Right lung (tissue), 5 donors: Measurements from ENCODE around the gene ZHX3. TPM values are rescaled to one million over a fixed set of nuclear protein-coding genes. Genes with fewer than 3 reads are reported as not detected.

ENCODE experiments used
- DNase-seq, 2 donors: peaks; one replicate each; pipeline ENCODE4 v3.0.0-alpha.2; 2013
- polyA plus RNA-seq, 5 donors: library from polyadenylated mRNA; unstranded; fragments of 120-200 nt; gene quantifications; one replicate each; pipeline versions ENCODE4 v1.2.1 to v1.2.3, GENCODE V29; 2013; ENCODE audit warnings: inconsistent platforms in 1 of 5, low replicate concordance in 1 of 5; ENCODE audit not compliant: insufficient read length in 5 of 5, insufficient read depth in 1 of 5

The ZHX3 gene
- polyA plus RNA-seq, 5 donors, result 8.5 to 11.0 (median 10.4) TPM

DNA sequence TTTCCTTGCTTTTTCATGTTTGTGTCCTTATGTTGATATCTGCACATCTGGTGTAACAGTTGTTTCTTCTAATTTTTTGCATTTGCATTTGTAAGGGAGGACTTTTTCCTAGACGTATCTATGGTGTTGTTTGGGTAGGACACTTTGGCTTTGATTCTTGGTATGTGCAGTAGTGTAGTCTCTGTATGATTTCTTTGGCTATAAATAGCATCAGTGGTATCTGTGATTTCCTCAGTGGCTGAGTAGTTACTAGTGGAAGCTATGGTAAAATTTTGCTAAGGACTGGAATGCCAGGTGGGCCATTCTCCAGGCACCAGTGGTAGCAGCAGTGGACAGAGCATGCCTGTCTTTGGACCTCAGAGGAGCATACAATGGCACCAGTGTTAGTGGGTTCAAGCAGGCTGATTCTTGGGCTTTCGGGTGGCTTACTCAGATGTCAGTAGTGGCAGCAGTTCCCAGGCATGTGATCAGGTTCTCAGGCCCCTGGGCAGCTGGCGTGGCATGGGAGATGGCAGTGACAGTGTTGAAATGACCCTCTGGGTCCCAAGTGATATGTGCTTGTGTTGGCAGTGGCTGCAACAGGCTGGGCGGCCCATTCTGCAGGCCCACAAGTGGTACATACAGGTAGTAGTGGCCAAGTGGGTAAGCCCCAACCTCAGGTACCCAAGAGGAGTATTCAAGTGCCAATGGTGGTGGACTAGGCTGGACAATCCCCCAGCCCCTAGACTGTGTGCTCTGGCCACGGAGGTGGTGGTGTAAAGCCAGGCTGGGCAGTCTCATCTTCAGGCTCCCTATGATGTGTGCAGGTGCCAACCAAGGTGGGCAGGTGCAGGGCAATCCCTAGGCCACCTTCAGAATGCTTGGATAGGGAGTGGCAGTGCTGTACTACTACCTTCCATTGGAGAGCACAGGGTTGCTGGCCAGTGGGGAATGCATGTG, 125.7 kb downstream of the ZHX3 start:
- DNase-seq, result no peak

DNA sequence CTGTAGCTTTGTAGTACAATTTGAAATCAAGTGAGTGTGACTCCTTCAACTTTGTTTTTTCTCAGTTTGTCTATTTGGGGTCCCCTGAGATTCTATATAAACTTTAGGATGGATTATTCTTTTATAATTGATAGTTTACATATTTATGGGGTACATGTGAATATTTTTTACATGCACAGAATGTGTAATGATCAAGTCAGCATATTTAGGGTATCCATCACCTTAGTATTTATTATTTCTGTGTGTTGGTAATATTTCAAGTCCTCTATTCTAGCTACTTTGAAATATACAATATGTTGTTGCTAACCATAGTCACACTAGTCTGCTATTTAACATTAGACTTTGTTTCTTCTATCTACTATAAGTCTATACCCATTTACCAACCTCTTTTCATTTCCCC, 129.9 kb downstream of the ZHX3 start:
- DNase-seq, result no peak

DNA sequence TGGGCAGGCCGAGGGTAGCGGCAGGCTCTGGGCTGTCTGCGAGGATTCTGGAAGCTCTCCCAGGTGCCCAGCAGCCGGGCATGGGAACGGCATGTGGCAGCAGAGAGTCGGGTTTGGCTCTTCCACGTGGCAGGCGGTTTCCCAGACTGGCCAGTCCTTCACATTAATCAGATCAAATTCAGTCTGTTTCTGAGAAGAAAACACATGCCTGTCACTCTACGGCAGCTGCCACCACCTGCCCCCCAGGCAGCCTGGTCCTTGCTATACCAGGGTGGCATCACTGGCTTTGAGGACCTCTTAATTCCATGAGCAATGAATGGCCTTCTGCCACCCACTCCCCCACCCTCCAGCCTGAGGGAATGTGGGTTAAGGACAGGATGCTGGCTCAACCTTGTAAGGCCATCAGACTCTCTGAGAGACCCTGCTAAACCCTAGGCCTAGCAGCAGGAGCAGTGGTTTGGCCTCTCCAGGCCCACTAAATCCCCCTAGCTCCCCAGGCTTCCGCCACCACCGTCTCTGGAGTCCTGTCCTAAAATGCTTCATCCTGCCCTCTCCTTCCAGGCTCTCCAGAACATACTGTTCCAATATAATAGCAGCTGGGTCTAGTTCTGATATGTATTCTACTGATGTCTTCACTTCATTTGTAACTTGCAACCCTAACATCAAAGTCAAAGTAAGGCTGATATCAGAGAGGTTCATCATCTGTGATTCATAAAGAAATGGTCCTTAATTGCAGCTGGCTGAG, 132.3 kb downstream of the ZHX3 start:
- DNase-seq, result no peak

DNA sequence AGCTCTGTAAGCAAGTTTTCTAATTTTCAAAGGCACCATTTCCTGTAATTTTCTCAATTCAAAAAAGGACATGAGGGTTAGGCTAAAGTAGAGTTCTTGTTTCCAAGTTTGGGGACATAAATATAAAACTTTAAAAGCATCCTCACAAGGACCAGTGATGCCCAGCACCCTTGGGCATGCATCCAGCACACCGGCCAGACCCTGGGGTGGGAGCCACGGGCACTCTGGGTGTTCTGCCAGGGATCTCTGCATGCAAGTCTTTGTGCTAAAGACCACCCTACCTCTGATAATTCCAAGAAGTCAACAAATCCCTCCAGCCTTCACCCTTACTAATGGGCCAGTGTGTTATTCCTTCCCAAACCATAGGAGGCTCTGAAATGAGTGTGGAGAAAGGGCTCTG, 133.7 kb downstream of the ZHX3 start:
- DNase-seq, result no peak

DNA sequence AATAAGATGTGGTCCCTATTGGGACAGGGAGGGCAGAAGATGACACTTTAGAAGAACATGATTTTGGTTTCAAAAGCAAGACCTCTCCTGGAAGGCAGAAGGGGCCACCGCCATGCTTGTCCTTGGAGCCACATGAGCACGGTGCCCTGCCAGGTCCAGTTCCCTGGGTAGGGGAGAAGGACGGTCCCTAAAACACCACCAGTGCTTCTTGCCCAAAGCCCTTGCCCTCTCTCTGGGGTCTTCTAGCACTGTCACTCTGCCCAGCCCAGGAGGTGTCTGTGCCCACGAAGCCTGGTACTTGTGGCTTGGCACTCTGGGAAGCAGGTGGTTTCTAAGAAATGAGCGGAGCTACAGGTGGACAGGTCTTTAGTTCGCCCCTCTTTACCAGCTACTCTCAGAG, 134.1 kb downstream of the ZHX3 start:
- no peak for DNase-seq

DNA sequence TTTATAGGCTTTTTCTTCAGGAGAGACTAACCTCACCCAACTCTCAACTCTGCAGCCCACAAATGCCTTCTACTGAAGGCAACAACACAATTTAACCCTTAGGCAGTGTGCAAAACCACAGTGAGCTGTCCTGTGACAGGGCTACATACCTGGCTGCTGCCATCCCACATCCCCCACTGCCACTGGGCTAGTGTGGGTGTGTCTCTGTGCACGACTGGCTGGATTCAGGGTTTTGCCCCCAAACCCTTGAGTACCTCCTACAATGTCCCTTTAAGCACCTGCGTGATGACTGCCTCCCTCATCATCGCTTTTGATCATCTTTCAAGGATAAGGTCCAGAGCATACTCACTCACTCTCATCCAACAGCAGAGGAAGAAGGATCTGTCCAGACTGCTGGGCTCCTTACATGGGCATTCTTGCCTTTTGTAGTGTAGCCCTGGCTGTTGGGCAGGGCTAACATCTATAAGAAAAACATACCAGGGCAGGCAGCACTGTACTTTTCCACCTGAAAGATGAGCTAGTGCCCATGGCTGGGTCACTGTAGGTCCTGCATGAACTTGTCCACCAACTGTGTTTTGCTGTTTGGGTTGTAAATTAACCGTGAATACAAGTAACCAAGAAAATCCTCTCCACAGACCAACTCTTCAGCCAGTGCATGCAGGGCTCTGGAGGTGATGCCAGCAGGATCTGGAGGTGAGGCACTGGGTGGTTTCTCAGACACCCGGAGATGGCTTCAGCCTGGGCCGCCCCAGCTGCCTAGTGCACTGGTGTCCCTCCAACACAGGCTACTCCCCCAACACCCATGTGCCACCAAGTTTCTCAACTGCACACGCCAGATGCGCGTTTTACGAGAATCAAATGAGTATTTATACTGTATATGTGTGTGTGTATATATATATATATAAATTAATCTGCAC, 135.0 kb downstream of the ZHX3 start:
- DNase-seq, result no peak

DNA sequence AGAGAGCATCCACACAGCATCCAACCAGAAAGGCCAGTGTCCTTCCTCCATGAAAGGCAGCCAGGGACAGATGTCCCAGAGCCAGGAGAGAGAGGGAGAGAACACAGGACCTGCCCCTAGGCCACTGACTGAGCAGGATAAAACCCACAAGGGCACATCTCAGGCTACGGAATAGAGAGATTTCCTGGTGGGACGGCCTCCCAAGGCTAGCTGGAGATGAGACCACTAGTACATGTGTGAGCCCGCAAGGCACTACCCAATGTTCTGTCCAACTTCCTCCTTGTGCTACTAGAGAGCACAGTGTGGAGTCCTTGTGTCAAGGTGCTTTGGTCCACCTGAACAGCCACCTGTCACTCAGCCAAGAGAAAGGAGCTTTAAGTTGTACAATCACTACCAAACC, 136.0 kb downstream of the ZHX3 start:
- DNase-seq, result no peak

DNA sequence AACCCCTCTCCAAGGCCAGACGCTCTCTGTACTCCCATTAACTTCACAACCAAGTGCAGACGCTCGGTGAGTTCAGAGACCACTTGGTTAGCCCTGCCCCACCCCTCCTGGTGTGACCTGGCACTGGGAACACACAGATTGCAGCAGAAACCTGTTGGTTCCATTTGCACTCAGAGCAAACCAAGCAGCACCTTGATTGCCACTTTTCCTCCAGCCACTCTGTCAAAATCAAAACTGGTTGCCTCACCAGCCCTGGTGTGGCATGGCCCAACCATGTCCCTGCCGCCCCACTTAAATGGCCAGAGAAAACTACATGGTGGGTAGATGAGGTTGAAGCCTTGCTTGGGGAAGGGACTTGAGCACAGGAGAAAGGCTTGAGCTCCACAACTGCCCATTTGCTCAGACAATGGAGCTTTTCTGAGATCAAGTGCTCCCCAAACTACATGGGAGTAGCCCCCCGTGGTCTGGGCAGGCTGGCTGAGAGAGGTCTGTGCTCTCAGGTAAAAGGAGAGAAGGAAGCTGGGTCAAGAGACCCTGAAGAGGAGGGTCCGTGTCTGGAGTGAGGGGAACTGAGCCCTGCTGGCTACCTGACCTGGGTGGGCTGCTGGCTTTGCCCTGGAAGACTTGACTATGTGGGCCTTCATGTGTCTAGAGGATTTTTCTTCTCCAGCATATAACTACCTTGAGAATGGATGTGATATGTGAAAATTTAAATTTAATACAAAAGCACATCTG, 136.8 kb downstream of the ZHX3 start:
- DNase-seq, result no peak

DNA sequence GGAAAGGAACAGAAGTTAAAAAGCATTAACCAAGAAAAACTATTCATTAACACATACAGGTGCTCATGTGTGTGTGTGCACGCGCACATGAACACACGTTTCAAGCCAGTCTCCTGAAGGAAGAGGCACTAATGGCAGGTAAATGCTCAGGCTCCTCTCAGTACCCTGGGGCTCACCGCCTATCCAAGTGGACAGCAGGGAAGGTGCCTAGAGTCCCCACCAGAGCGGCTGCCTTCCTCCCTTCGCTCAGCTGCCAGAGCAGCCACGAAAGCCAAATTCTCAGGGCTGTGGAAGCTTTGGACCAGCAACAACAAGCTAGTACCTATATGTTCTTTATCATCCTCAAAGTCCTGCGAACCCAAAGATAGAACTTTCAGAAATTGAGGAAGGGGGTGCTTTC, 137.6 kb downstream of the ZHX3 start:
- no peak for DNase-seq

DNA sequence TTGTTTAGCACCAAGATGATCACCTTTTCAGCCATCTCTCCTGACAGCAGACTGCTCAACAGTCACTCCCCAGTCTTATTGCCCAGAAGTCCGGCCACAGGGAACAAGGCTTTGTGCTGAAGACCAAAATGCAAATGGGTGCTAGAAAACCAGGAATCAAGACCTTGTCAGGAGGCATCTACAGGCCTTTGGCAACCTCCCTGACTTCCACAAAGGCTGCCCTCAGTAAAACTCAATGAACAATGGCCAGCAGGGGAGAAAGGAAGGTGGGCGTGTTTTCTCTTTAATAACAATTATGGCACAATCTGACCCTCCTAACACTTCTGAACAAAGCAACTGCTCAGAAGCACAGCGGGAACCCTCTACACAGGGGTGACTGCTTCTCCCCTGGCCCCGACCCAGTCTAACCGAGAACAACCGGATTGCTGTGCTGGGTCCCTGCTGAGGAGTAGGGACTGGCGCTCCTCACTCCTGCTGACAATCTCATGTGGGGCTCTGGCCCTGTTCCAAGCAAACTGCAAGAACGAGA, 138.6 kb downstream of the ZHX3 start:
- no peak for DNase-seq

DNA sequence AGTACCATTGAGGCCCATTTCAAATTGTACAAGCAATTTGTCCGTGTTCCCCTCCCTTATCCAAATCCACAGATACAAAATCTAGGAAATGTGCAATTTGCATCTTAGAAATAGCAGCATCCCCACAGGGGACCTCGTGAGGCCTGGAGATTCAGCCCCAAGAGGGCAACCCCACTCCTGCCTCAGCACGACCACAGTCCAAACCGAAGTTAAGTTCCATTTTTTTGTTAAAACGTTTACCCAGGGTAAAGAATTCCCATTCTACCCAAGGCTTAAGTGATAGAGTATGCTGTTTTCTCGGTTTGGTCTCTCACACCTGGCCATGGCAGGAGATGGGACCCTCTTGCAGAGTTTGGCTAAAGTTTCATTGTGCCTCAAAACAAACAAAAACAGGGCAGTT, 139.0 kb downstream of the ZHX3 start:
- no peak for DNase-seq

DNA sequence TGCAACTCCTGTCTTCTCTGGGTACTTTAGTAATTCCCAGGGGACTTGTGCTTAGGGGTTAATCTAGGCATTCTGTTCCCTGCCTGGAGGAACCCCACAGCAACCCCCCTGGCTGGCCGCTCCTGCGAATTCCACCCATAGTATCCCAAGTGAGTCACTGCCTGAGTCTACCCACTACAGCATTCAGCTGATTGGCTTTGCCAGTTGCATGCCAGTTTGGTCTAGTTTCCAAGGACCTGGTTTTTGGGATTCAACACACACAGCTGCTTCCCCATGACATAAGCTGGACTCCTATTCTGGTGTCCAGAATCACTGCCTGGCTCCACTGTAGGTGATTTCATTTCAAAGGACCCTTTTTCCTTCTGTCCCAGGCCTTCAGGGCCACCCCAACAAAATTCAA, 139.9 kb downstream of the ZHX3 start:
- DNase-seq, result no peak

DNA sequence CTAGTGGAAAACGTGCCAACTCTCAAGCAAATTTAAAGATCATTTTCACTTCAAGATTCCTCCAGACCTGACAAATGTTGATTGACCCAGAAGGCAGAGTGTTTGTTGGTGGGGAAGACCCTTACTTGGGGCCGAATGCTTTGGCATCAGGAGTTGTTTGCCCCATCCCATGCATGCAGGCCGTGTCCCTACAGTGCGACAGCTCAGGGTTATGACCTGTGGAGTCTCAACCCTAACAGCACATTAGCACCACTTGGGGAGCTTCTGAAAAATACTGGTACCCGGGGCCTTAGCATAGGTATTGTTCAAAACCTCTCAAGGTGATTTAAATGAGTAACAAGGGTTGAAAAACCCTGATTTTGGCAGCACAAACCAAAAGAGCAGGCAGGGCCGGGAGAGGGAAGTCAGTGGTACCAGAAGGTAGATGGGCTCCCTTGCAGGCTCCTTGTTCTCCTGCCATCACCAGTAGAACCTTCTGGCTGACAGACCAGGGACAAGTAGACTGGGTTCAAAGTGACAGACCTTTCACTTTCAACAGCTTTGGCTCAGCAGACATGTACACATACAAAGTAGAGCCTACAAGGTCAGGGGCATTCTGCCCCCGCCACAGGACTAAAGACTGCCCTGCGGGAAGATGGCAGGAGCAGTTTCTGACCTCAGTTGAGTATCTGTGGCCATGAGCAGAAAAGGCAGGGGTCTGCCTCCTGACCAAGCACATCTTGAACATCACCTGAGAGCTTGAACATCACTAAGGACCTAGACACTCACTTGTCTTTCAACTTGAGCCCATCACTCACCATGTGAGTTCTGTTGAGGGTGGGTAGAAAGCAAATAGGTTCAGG, 140.6 kb downstream of the ZHX3 start:
- DNase-seq, result no peak

DNA sequence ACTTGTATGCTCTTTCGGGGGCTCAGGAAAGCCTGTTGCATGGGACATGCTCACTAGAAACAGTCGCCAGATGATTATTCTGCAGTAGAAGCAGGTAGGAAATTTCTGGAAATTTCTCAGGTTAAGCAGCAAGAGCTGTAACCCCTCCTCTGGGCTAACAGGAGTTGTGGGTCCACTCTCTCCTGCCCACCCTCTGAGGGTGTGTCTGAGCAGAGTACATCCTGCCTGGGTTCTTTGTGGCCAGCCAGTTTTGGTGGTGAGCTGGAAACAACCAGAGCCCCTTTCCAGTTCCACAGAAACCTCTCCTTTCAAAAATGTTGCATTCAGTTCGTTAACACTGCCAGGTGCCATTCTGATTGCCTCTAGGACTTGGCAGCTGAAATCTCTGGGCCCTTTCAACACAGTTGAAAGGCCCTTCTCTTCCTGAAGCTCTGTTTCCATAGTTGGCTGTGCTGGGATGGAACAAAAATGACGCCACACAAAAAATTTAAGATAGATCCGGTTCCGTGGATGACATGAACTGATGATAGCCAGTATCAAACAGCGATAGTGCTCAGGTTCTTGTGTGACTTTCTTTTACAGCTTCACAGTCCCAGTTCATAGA, 141.7 kb downstream of the ZHX3 start:
- DNase-seq, result no peak

DNA sequence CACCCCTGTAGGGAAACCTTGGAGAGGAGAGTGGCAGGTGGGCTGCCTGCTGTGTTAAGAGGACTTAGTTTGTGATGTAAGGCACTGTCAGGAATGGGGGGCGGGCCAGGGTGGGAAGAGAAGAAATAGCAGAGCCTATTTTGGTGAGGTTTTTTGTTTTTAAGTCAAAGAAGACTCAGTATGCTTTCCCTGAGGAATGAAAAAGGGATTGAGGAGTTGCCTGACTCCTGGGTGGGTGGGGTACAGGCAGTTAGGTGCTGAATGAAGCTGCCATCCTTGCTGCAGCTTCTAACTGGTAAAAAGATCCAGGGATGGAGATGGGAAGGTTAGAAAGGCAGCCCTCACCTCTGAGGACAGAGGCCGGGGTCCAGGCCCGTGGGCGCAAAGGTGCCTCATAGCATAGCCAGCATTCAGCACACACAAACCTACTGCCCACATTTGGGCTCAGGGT, 142.3 kb downstream of the ZHX3 start:
- no peak for DNase-seq

DNA sequence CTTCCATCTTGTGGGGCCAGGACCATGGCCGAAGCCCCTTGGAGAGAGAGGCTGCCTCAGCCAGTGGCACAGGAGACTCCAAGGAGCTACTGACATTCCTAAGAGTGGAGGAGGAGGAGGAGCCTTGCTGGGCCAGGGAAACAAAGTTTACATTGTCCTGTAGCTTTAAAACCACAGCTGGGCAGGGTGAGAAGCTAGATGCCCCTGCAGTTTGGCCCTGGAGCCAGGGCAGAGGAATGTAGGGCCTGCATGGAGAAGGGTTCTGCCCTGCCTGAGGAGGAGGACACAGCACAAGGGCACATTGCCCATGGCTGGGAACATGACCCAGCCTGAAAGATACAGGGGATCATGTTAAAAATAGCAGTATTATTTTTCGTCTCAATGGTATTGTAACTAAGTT, 142.7 kb downstream of the ZHX3 start:
- DNase-seq, result no peak

DNA sequence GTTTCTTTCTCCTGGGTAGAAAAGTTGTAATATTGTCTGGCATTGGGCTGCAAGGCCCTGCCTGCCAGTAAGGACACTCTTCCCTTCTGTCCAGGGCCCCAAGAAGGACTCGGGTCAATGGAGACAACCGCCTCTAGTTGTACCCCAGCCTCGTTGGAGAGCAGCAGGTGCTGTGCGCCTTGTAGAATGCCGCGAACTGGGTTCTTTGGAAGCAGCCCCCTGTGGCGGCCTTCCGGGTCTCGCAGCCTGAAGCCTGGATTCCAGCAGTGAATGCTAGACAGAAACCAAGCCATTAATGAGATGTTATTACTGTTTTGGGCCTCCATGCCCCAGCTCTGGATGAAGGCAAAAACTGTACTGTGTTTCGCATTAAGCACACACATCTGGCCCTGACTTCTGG, 143.2 kb downstream of the ZHX3 start:
- DNase-seq, result no peak

DNA sequence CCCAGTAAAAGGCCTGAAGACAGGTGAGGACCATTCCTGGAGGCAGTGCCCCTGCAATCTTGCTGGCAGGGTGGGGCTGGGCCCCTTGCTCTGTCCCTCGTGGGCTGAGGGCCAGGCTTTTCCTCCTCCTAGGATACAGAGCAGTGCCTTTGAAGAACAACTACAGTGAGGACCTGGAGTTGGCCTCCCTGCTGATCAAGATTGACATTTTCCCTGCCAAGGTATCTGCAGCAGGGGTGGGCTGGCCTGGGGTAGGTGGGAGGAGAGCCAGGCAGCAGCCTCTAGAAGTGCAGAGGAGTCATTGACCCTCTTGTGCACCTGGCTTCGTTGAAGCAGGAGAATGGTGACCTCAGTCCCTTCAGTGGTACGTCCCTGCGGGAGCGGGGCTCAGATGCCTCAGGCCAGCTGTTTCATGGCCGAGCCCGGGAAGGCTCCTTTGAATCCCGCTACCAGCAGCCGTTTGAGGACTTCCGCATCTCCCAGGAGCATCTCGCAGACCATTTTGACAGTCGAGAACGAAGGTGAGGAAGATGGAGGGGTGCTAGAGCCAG, 143.7 kb downstream of the ZHX3 start:
- no peak for DNase-seq

DNA sequence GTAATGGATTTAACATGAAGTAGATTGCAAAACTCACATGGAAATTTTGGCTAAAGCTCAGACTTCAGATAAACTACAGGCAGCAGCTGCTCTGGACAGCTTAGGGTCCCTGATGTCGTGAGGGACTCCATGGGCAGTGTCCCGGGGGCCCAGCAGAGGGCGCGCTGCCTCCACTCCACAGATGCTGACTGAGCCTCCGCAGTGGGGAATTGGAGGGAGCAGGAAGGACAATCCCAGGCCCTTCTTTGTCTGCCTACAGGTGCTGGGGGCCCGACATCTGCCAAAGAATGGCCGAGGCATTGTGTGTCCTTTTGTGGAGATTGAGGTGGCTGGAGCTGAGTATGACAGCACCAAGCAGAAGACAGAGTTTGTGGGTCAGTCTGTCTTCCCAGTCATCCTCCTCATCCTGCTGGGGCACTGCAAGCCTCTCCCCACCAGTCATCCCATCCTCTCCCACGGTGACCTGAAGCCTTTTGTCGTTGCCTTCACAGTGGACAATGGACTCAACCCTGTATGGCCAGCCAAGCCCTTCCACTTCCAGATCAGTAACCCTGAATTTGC, 144.3 kb downstream of the ZHX3 start:
- DNase-seq, result peak; percentile 85 to 92
